ENCODE measurements around the gene DRGX. TPM values are rescaled to one million over a fixed set of nuclear protein-coding genes. Genes with fewer than 3 reads are reported as not detected.

DRGX gene
- total and polyA plus RNA-seq, 2 donors (not counting 3 experiments of a cell fraction or from before 2014, with no cell fraction given), result not detected

DNA sequence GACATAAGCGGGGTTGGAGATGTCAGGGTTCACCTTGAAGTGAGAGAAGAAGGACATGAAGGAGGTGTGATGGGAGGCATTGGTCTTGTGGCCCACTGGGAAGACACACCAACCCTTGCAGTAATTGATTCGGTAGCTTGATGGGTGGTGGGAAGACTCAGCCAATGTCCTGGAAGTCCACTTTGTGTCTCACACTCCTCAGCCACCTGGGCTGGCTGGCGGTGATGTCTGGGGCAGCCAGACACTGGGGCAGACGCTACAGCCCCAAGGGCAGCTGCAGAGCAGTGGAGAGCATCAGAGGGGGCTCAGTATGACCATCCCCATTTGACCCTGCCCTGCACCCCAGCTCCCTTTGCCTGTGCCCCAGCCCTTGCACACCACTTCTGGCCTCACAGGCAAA, 16.7 kb upstream of the DRGX start:
- no peak for FAIRE-seq
- H2AFZ ChIP-seq (ENCODE audit: low read depth, low read length), result no peak overlapping the region
- dilution Hi-C loops (cut with MboI; ENCODE audit: extremely low pct_ligation_motif_present, low sequenced_read_pairs), result no loop called here

GRCh38 chr10:49410365-49411074, 14.6 kb upstream of the DRGX start:
- no peaks in the 10 kb centered on the region for H3K9me1 ChIP-seq (replicated peaks; ENCODE audit: control insufficient read depth, extremely low read depth, insufficient read depth, low read length)
- no peak overlapping the region for H3K27ac ChIP-seq (ENCODE audit: insufficient read depth, low read depth, low read length)
- TF ChIP-seq GATA2 (IDR thresholded peaks at IDR 0.05; ENCODE audit: insufficient read depth, insufficient read length, low read depth, low read length) (no peak), JUN (IDR thresholded peaks at IDR 0.05; ENCODE audit: borderline replicate concordance, insufficient read depth, insufficient read length, low read depth) (no peak), MYC (IDR thresholded peaks at IDR 0.05; ENCODE audit: low read depth, low read length) (no peak), POLR2AphosphoS5 (IDR thresholded peaks at IDR 0.05; ENCODE audit: insufficient read depth, low read depth, low read length) (no peak), EZH2 (IDR thresholded peaks at IDR 0.05; ENCODE audit: borderline replicate concordance, low read depth, low read length, severe bottlenecking) (no peak), POLR2A (IDR thresholded peaks at IDR 0.05; ENCODE audit: low read depth, low read length) (no peak), FOS (IDR thresholded peaks at IDR 0.05; ENCODE audit: borderline replicate concordance, insufficient read depth, low read length) (no peak)
- TF ChIP-seq, protein P1, sequence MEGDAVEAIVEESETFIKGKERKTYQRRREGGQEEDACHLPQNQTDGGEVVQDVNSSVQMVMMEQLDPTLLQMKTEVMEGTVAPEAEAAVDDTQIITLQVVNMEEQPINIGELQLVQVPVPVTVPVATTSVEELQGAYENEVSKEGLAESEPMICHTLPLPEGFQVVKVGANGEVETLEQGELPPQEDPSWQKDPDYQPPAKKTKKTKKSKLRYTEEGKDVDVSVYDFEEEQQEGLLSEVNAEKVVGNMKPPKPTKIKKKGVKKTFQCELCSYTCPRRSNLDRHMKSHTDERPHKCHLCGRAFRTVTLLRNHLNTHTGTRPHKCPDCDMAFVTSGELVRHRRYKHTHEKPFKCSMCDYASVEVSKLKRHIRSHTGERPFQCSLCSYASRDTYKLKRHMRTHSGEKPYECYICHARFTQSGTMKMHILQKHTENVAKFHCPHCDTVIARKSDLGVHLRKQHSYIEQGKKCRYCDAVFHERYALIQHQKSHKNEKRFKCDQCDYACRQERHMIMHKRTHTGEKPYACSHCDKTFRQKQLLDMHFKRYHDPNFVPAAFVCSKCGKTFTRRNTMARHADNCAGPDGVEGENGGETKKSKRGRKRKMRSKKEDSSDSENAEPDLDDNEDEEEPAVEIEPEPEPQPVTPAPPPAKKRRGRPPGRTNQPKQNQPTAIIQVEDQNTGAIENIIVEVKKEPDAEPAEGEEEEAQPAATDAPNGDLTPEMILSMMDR (IDR thresholded peaks at IDR 0.05; ENCODE audit: extremely low read depth in 1 of 2, insufficient read depth in 1 of 2, low read depth in 1 of 2, low read length in 2 of 2), result no peak
- TF ChIP-seq, protein P2, sequence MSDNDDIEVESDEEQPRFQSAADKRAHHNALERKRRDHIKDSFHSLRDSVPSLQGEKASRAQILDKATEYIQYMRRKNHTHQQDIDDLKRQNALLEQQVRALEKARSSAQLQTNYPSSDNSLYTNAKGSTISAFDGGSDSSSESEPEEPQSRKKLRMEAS (IDR thresholded peaks at IDR 0.05; ENCODE audit: insufficient read depth, insufficient read length), result no peak
- ChIA-PET CTCF (interaction anchor here (4.8 kb wide), 1 partner anchor 101 kb away, joined by 109 read pairs; no protein-coding TSS in a partner anchor), POLR2A (no interaction called here)
- no TSS peak for BruUV-seq (replicated peaks)
- H3K9me3 ChIP-seq (replicated peaks; ENCODE audit: control insufficient read depth, insufficient read depth, low read length), result no peaks in the 10 kb centered on the region
- no peaks in the 10 kb centered on the region for H3K79me2 ChIP-seq (ENCODE audit: control insufficient read depth, insufficient read depth, low read length)
- no peaks in the 10 kb centered on the region for H4K20me1 ChIP-seq (replicated peaks; ENCODE audit: control insufficient read depth, extremely low read depth, insufficient read depth, low read length)
- peaks cover 0 to 6% of the 10 kb centered on the region in 2 experiments for H3K27me3 ChIP-seq (ENCODE audit: control insufficient read depth in 2 of 2, insufficient read depth in 2 of 2, low read length in 2 of 2)
- H3K4me1 ChIP-seq (ENCODE audit: control insufficient read depth, extremely low read depth, insufficient read depth, low read length), result no peaks in the 10 kb centered on the region
- intact Hi-C loops (cut with micrococcal nuclease) (no loop called here), dilution Hi-C loops (cut with MboI; ENCODE audit: extremely low pct_ligation_motif_present, low sequenced_read_pairs) (no loop called here)
- H2AFZ ChIP-seq (ENCODE audit: low read depth, low read length), result no peak overlapping the region
- H3K4me2 ChIP-seq (ENCODE audit: insufficient read depth, low read length), result no peak overlapping the region
- H3K4me3 ChIP-seq (replicated peaks in 1 of 3; ENCODE audit: insufficient read depth in 1 of 3, low read depth in 1 of 3, low read length in 3 of 3), result no peak overlapping the region
- H3K9ac ChIP-seq (replicated peaks; ENCODE audit: extremely low read depth, insufficient read depth, low read length), result no peak overlapping the region
- H3K36me3 ChIP-seq (ENCODE audit: control insufficient read depth in 2 of 2, extremely low read depth in 1 of 2, insufficient read depth in 2 of 2, low read length in 2 of 2), result no peaks in the 10 kb centered on the region
- DNase-seq (ENCODE audit: low read depth, low spot score), result no peak
- no peak for FAIRE-seq

More for the DNA sequence above, 16.7 kb upstream of the DRGX start:
- CTCF ChIA-PET, result interaction anchor here (1.2 to 1.7 kb wide), 4 partner anchors 10 to 106 kb away, joined by 3 to 4 read pairs (median 4); no protein-coding TSS in a partner anchor
- Histone ChIP-seq H3K9ac (replicated peaks; ENCODE audit: extremely low read depth, insufficient read depth, low read length) (no peak overlapping the region), H4K20me1 (replicated peaks; ENCODE audit: control insufficient read depth, extremely low read depth, insufficient read depth, low read length) (no peaks in the 10 kb centered on the region), H3K9me1 (replicated peaks; ENCODE audit: control insufficient read depth, extremely low read depth, insufficient read depth, low read length) (no peaks in the 10 kb centered on the region), H3K4me1 (ENCODE audit: control insufficient read depth, extremely low read depth, insufficient read depth, low read length) (no peaks in the 10 kb centered on the region), H3K27ac (ENCODE audit: insufficient read depth, low read depth, low read length) (no peak overlapping the region), H3K9me3 (replicated peaks; ENCODE audit: control insufficient read depth, insufficient read depth, low read length) (no peaks in the 10 kb centered on the region), H3K27me3 (ENCODE audit: control insufficient read depth in 2 of 2, insufficient read depth in 2 of 2, low read length in 2 of 2) (peaks cover 0 to 3% of the 10 kb centered on the region in 2 experiments), H3K79me2 (ENCODE audit: control insufficient read depth, insufficient read depth, low read length) (no peaks in the 10 kb centered on the region), H3K36me3 (ENCODE audit: control insufficient read depth in 2 of 2, extremely low read depth in 1 of 2, insufficient read depth in 2 of 2, low read length in 2 of 2) (no peaks in the 10 kb centered on the region), H3K4me3 (replicated peaks in 1 of 3; ENCODE audit: insufficient read depth in 1 of 3, low read depth in 1 of 3, low read length in 3 of 3) (no peak overlapping the region), H3K4me2 (ENCODE audit: insufficient read depth, low read length) (no peak overlapping the region)
- POLR2A ChIA-PET, result no interaction called here
- TF ChIP-seq JUN (IDR thresholded peaks at IDR 0.05; ENCODE audit: borderline replicate concordance, insufficient read depth, insufficient read length, low read depth) (no peak), POLR2A (IDR thresholded peaks at IDR 0.05; ENCODE audit: low read depth, low read length) (no peak), POLR2AphosphoS5 (IDR thresholded peaks at IDR 0.05; ENCODE audit: insufficient read depth, low read depth, low read length) (no peak), EZH2 (IDR thresholded peaks at IDR 0.05; ENCODE audit: borderline replicate concordance, low read depth, low read length, severe bottlenecking) (no peak), FOS (IDR thresholded peaks at IDR 0.05; ENCODE audit: borderline replicate concordance, insufficient read depth, low read length) (no peak)
- TF ChIP-seq, protein P2 (IDR thresholded peaks at IDR 0.05; ENCODE audit: insufficient read depth, insufficient read length), result no peak
- BruUV-seq (replicated peaks), result no TSS peak
- DNase-seq (ENCODE audit: low read depth, low spot score), result no peak
- intact Hi-C loops (cut with micrococcal nuclease), result no loop called here

Measured in endothelial cell of umbilical vein (primary cell).